H1 (cell line): Measurements from ENCODE around the gene AGFG2. TPM values are rescaled to one million over a fixed set of nuclear protein-coding genes. Genes with fewer than 3 reads are reported as not detected.

Experiments used
- CTCF ChIA-PET: fragments of 300-600 bp; sonication (Branson Sonifier 250); formaldehyde crosslinking; loops from one replicate; lab custom pipeline; 2021; ENCODE audit not compliant: partially characterized antibody; lab: Charles Lee
- POLR2A ChIA-PET: fragments of 300-600 bp; sonication (Branson Sonifier 250); formaldehyde crosslinking; loops from one replicate; lab custom pipeline; 2021; ENCODE audit warnings: inconsistent platforms; ENCODE audit not compliant: partially characterized antibody; lab: Charles Lee
- DNase-seq, 2 experiments: peaks; one replicate each; pipeline versions ENCODE4 v3.0.0 to v3.0.0-alpha.2; 2010 to 2022; ENCODE audit warnings: low spot score in 2 of 2, low read depth in 1 of 2, mixed read lengths in 1 of 2
- FAIRE-seq: peaks from 2 replicates; lab custom pipeline; 2011; peaks lifted over from hg19 to GRCh38; lab: Jason Lieb, UNC
- H2AFZ ChIP-seq: 2 replicates; pipeline ENCODE4 v1.8.1; 2012; ENCODE audit warnings: low read length, inconsistent platforms
- H2AK5ac ChIP-seq: 2 replicates; pipeline ENCODE4 v1.6.1; 2013; ENCODE audit warnings: low read depth, low read length
- H2BK120ac ChIP-seq: replicated peaks from 2 replicates; pipeline ENCODE3; 2013; ENCODE audit warnings: low read depth, low read length, inconsistent platforms
- H2BK12ac ChIP-seq: 2 replicates; pipeline ENCODE4 v1.6.1; 2013; ENCODE audit warnings: low read depth, low read length
- H2BK15ac ChIP-seq: 2 replicates; pipeline ENCODE4 v1.6.1; 2013; ENCODE audit warnings: low read length
- H2BK20ac ChIP-seq: 2 replicates; pipeline ENCODE4 v1.6.1; 2013; ENCODE audit warnings: low read length
- H2BK5ac ChIP-seq: 2 replicates; pipeline ENCODE4 v1.6.1; 2013; ENCODE audit warnings: low read depth, low read length
- H3K14ac ChIP-seq: 2 replicates; pipeline ENCODE4 v1.6.1; 2013; ENCODE audit warnings: inconsistent platforms; ENCODE audit not compliant: insufficient read length
- H3K18ac ChIP-seq: 2 replicates; pipeline ENCODE4 v1.6.1; 2013; ENCODE audit warnings: low read length; ENCODE audit errors: extremely low read depth
- H3K23ac ChIP-seq: 2 replicates; pipeline ENCODE4 v1.6.1; 2013; ENCODE audit warnings: inconsistent platforms; ENCODE audit not compliant: insufficient read length
- H3K23me2 ChIP-seq: 2 replicates; pipeline ENCODE4 v1.6.1; 2013; ENCODE audit warnings: low read depth, low read length
- H3K27ac ChIP-seq: 2 replicates; pipeline ENCODE4 v1.6.1; 2011; ENCODE audit warnings: low read depth, low read length, inconsistent platforms
- H3K27me3 ChIP-seq, 4 experiments: replicated peaks in 1 of 4; 1 replicate in 1 of 4; 2 replicates in 3 of 4; pipeline versions ENCODE4 v1.6.1 to v1.8.1; 2011 to 2013; ENCODE audit warnings: low read length in 3 of 4, mild to moderate bottlenecking in 3 of 4, inconsistent platforms in 2 of 4, mixed read lengths in 2 of 4, moderate library complexity in 1 of 4; ENCODE audit not compliant: control insufficient read depth in 3 of 4, insufficient read depth in 3 of 4; ENCODE audit errors: extremely low read depth in 1 of 4
- H3K36me3 ChIP-seq, 4 experiments: 2 replicates each; pipeline versions ENCODE4 v1.6.1 to v1.8.1; 2011 to 2013; ENCODE audit warnings: mild to moderate bottlenecking in 4 of 4, low read length in 3 of 4, moderate library complexity in 2 of 4, control low read depth in 1 of 4, inconsistent platforms in 1 of 4; ENCODE audit not compliant: insufficient read depth in 4 of 4, control insufficient read depth in 2 of 4
- H3K4ac ChIP-seq: replicated peaks from 2 replicates; pipeline ENCODE3; 2013; ENCODE audit warnings: low read length, low read depth, mixed read lengths, inconsistent platforms; ENCODE audit not compliant: insufficient read length
- H3K4me1 ChIP-seq, 4 experiments: replicated peaks in 1 of 4; 1 replicate in 1 of 4; 2 replicates in 3 of 4; pipeline versions ENCODE4 v1.6.1 to v1.8.1; 2011 to 2013; ENCODE audit warnings: low read length in 3 of 4, inconsistent platforms in 2 of 4, mixed read lengths in 1 of 4; ENCODE audit not compliant: insufficient read depth in 4 of 4, control insufficient read depth in 3 of 4
- H3K4me2 ChIP-seq, 2 experiments: 2 replicates each; pipeline versions ENCODE4 v1.6.1 to v1.8.1; 2011 to 2013; ENCODE audit warnings: low read depth in 2 of 2, low read length in 2 of 2, control low read depth in 1 of 2, inconsistent platforms in 1 of 2, mild to moderate bottlenecking in 1 of 2; ENCODE audit not compliant: insufficient read depth in 1 of 2
- H3K4me3 ChIP-seq, 4 experiments: fragments of 200-600, 300-600 bp in 1 of 4; sonication (generic), shearing (Covaris generic), sonication (Bioruptor Twin) in 1 of 4; 2 replicates each; pipeline versions ENCODE4 v1.5.1 to v1.8.1; 2011 to 2016; ENCODE audit warnings: low read length in 4 of 4, low read depth in 3 of 4, control low read depth in 2 of 4, inconsistent platforms in 2 of 4, mild to moderate bottlenecking in 2 of 4, mixed read lengths in 1 of 4, moderate library complexity in 1 of 4; ENCODE audit not compliant: insufficient read depth in 2 of 4; ENCODE audit errors: extremely low read depth in 1 of 4
- H3K56ac ChIP-seq: replicated peaks from 2 replicates; pipeline ENCODE3; 2013; ENCODE audit warnings: low read depth, mild to moderate bottlenecking, mixed read lengths, low read length, inconsistent platforms; ENCODE audit not compliant: insufficient read length
- H3K79me1 ChIP-seq: 2 replicates; pipeline ENCODE4 v1.6.1; 2013; ENCODE audit warnings: low read depth, low read length, control low read depth
- H3K79me2 ChIP-seq, 2 experiments: 2 replicates each; pipeline versions ENCODE4 v1.6.1 to v1.8.1; 2012 to 2013; ENCODE audit warnings: low read length in 2 of 2, mild to moderate bottlenecking in 2 of 2, inconsistent platforms in 1 of 2; ENCODE audit not compliant: insufficient read depth in 2 of 2, control insufficient read depth in 1 of 2
- H3K9ac ChIP-seq, 4 experiments: replicated peaks in 1 of 4; 1 replicate in 1 of 4; 2 replicates in 3 of 4; pipeline versions ENCODE4 v1.6.1 to v1.8.1; 2011 to 2013; ENCODE audit warnings: low read depth in 3 of 4, low read length in 3 of 4, control low read depth in 2 of 4, mild to moderate bottlenecking in 2 of 4, moderate library complexity in 2 of 4, inconsistent platforms in 1 of 4; ENCODE audit errors: extremely low read depth in 1 of 4
- H3K9me3 ChIP-seq, 2 experiments: 2 replicates each; pipeline versions ENCODE4 v1.6.1 to v1.8.1; 2012 to 2013; ENCODE audit warnings: mild to moderate bottlenecking in 2 of 2, moderate library complexity in 2 of 2, control low read depth in 1 of 2, inconsistent platforms in 1 of 2, low read depth in 1 of 2, low read length in 1 of 2, mixed read lengths in 1 of 2; ENCODE audit not compliant: insufficient read depth in 2 of 2
- H4K20me1 ChIP-seq, 2 experiments: replicated peaks in 1 of 2; 2 replicates each; pipeline versions ENCODE3 to v1.8.1; 2011 to 2013; ENCODE audit warnings: inconsistent platforms in 2 of 2, low read length in 2 of 2, mild to moderate bottlenecking in 1 of 2; ENCODE audit not compliant: insufficient read depth in 2 of 2, control insufficient read depth in 1 of 2
- H4K5ac ChIP-seq: 2 replicates; pipeline ENCODE4 v1.6.1; 2013; ENCODE audit warnings: low read length, low read depth, mixed read lengths, inconsistent platforms; ENCODE audit not compliant: insufficient read length
- H4K8ac ChIP-seq: 2 replicates; pipeline ENCODE4 v1.8.0; 2013; ENCODE audit warnings: mild to moderate bottlenecking, moderate library complexity, low read length, inconsistent platforms; ENCODE audit not compliant: insufficient read depth; ENCODE audit errors: extremely low read depth
- H4K91ac ChIP-seq: replicated peaks from 2 replicates; pipeline ENCODE3; 2013; ENCODE audit warnings: low read length, mixed read lengths, inconsistent platforms; ENCODE audit not compliant: insufficient read length
- HDAC6 ChIP-seq: IDR thresholded peaks from one replicate; pipeline ENCODE4 v1.7.1; 2012; ENCODE audit warnings: low read depth, mild to moderate bottlenecking, inconsistent platforms, low read length, moderate library complexity
- MAFK ChIP-seq: IDR thresholded peaks from 2 replicates; pipeline ENCODE4 v1.6.1; 2012; ENCODE audit warnings: low read depth, mild to moderate bottlenecking, improper control_type of control experiment, low read length
- NRF1 ChIP-seq: IDR thresholded peaks from 2 replicates; pipeline ENCODE4 v1.6.1; 2011; ENCODE audit warnings: mild to moderate bottlenecking, low read depth, low read length, improper control_type of control experiment
- WGBS, 2 experiments: shearing (Covaris generic) in 1 of 2; methylation state at CpG; one replicate each; pipeline versions ENCODE4 v1.1.6 to v1.1.7; 2013 to 2015; ENCODE audit warnings: low lambda C conversion rate in 2 of 2, mixed read lengths in 2 of 2, inconsistent platforms in 1 of 2, low coverage in 1 of 2, missing lambda C conversion rate in 1 of 2; ENCODE audit not compliant: insufficient replicate concordance in 2 of 2, insufficient coverage in 1 of 2, insufficient read length in 1 of 2; ENCODE audit errors: extremely low coverage in 1 of 2, missing lambda C conversion rate in 1 of 2; 5-methylcytosine and 5-hydroxymethylcytosine counted together
- polyA plus RNA-seq, 7 experiments: library from polyadenylated mRNA; depleted of rRNA in 3 of 7; stranded (reverse) in 5 of 7; unstranded in 2 of 7; fragments of >200 nt in 5 of 7; fragments of 200-250 nt in 2 of 7; gene quantifications; 1 replicate in 5 of 7; 2 replicates in 1 of 7; 4 replicates in 1 of 7; pipeline versions ENCODE4 v1.2.1 to v1.2.3, GENCODE V29; 2011 to 2013; ENCODE audit warnings: missing spikeins in 2 of 7, mixed read lengths in 2 of 7
- total RNA-seq: library from RNA; stranded (reverse); fragmentation: NEBNext Ultra II Directional; extraction: Animal tissue kit (Norgen Biotek cat#: 25700); gene quantifications from 2 replicates; pipeline ENCODE4 v1.2.1, GENCODE V29; 2021

The AGFG2 gene
- total and polyA plus RNA-seq, 2 of the 8 experiments (the other 6 are each of a cell fraction or from before 2014, with no cell fraction given), result 7.6 to 11.2 TPM

DNA sequence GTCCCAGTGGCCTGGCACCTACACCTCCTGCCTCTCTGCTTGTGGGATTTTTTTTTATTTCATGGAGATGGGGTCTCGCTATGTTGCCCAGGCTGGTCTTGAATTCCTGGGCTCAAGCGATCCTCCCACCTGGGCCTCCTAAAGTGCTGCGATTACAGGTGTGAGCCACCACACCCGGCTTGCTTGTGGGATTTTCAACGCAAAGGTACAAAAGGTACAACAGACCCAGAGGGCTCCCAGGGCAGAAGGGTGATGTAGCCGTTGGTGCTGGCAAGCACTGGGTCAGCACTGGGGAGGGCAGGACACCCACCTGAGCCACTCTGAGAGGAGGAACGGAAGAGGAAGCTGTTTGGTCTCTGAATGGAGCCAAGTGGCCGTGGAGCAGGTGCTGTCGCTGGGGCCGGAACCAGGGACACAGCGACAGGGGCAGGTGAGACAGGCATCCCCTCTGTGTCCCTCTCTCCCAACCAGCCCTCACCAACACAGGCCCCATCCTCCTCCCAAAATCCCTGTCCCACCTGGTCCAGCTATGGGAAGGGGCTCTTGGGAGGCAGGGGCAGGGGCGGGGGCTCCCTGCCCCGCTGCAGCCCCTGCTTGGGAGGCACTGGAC is 37.5 kb downstream of the AGFG2 start:
- H3K23ac ChIP-seq, result no peak overlapping the region
- no peak overlapping the region for H3K4ac ChIP-seq
- H3K27me3 ChIP-seq, result peaks cover 0 to 2% (median 0%) of the 10 kb centered on the region in 4 experiments; a peak in 1 of 7 replicates
- no peak overlapping the region for H3K56ac ChIP-seq
- H3K9me3 ChIP-seq, result no peaks in the 10 kb centered on the region
- H2AK5ac ChIP-seq, result no peak overlapping the region
- H3K27ac ChIP-seq, result no peak overlapping the region
- H3K18ac ChIP-seq, result no peak overlapping the region
- H4K20me1 ChIP-seq, result peaks cover 0 to 17% of the 10 kb centered on the region in 2 experiments
- WGBS, 2 experiments, result 90% methylated on average over 12 of the region's 13 CpGs; no CpG with 5 or more reads in 1 of the 2 experiments
- CTCF ChIA-PET, result interaction anchor here (1.3 to 3.8 kb wide), 4 partner anchors 10 to 107 kb away, joined by 5 to 16 read pairs (median 8); partner anchors contain the start of genes FBXO24 and LRCH4
- H3K4me1 ChIP-seq, result peaks cover 0 to 17% (median 11%) of the 10 kb centered on the region in 4 experiments; a peak in 6 of 7 replicates
- H3K36me3 ChIP-seq, result peaks cover 8 to 35% (median 30%) of the 10 kb centered on the region in 4 experiments
- no peak overlapping the region for H2BK5ac ChIP-seq
- POLR2A ChIA-PET, result interaction anchor here (1.0 to 2.6 kb wide), 5 partner anchors 9 to 103 kb away, joined by 3 to 10 read pairs (median 4); partner anchors contain the start of genes FBXO24 and LRCH4
- H3K9ac ChIP-seq, result no peak overlapping the region
- H4K91ac ChIP-seq, result no peak overlapping the region
- no peak overlapping the region for H2BK20ac ChIP-seq
- H3K79me2 ChIP-seq, result no peaks in the 10 kb centered on the region
- DNase-seq (peak in 1 of 2 experiments; percentile 27), FAIRE-seq (no peak)
- no peak overlapping the region for H3K4me3 ChIP-seq
- no peak overlapping the region for H3K4me2 ChIP-seq
- no peak overlapping the region for H4K8ac ChIP-seq
- no peak overlapping the region for H2AFZ ChIP-seq
- H2BK12ac ChIP-seq, result no peak overlapping the region
- no peak for TF ChIP-seq HDAC6
- TF ChIP-seq NRF1, result no peak
- no peak for TF ChIP-seq MAFK
- H3K23me2 ChIP-seq, result peaks cover 7% of the 10 kb centered on the region
- H3K14ac ChIP-seq, result no peak overlapping the region
- H3K79me1 ChIP-seq, result peaks cover 7% of the 10 kb centered on the region
- H2BK120ac ChIP-seq, result no peak overlapping the region
- H2BK15ac ChIP-seq, result no peak overlapping the region
- no peak overlapping the region for H4K5ac ChIP-seq
